ENCODE data around the gene CCDC3.
"Not testable (repeated sequence)": the region's sequence is repeated elsewhere in the genome, so short reads cannot be mapped to it uniquely, and the experiment has no call there.

CCDC3 gene

GRCh38 chr10:13001041-13001886 is at the start of gene CCDC3:
Gene CCDC3, minus strand, starts transcription at chr10:13001713. Its CDS starts 143 bp downstream, at chr10:13001570.
- peak in 2 of 3 donors; percentile 5 to 41 for DNase-seq

- no peak for DNase-seq
Measured at GRCh38 chr10:13051126-13051694, 49.7 kb upstream of the CCDC3 start.

GRCh38 chr10:13049774-13050420 is 48.4 kb upstream of the CCDC3 start:
- no peak for DNase-seq

GRCh38 chr10:13048762-13049161 is 47.2 kb upstream of the CCDC3 start:
- no peak for DNase-seq

GRCh38 chr10:13047529-13048206 is 46.2 kb upstream of the CCDC3 start:
- no peak for DNase-seq

GRCh38 chr10:13046851-13047528 is 45.5 kb upstream of the CCDC3 start:
- DNase-seq: no peak

- no peak for DNase-seq
Measured at GRCh38 chr10:13043520-13043919, 42.0 kb upstream of the CCDC3 start.

- DNase-seq: no peak
Measured at GRCh38 chr10:13039761-13040160, 38.2 kb upstream of the CCDC3 start.

GRCh38 chr10:13038391-13038790 is 36.9 kb upstream of the CCDC3 start:
- no peak for DNase-seq

- no peak for DNase-seq
Measured at GRCh38 chr10:13037832-13038231, 36.3 kb upstream of the CCDC3 start.

- no peak for DNase-seq
Measured at GRCh38 chr10:13036841-13037240, 35.3 kb upstream of the CCDC3 start.

GRCh38 chr10:13035731-13036130 is 34.2 kb upstream of the CCDC3 start:
- DNase-seq: not testable (repeated sequence)

- no peak for DNase-seq
Measured at GRCh38 chr10:13026873-13027272, 25.4 kb upstream of the CCDC3 start.

GRCh38 chr10:13023754-13024153 is 22.2 kb upstream of the CCDC3 start:
- DNase-seq: no peak

GRCh38 chr10:13019280-13019679 is 17.8 kb upstream of the CCDC3 start:
- no peak for DNase-seq

- DNase-seq: no peak
Measured at GRCh38 chr10:13018171-13018570, 16.7 kb upstream of the CCDC3 start.

GRCh38 chr10:13016886-13017285 is 15.4 kb upstream of the CCDC3 start:
- DNase-seq: no peak

- no peak for DNase-seq
Measured at GRCh38 chr10:13016426-13016825, 14.9 kb upstream of the CCDC3 start.

- DNase-seq: no peak
Measured at GRCh38 chr10:13006037-13006436, 4.5 kb upstream of the CCDC3 start.

- peak in 1 of 3 donors; percentile 5 for DNase-seq
Measured at GRCh38 chr10:13003759-13004158, 2.2 kb upstream of the CCDC3 start.

GRCh38 chr10:13003004-13003403 is 1.5 kb upstream of the CCDC3 start:
- no peak for DNase-seq

- no peak for DNase-seq
Measured at GRCh38 chr10:13001887-13002212, 337 bp upstream of the CCDC3 start.

GRCh38 chr10:13000431-13000830 is 1.1 kb downstream of the CCDC3 start:
- no peak for DNase-seq
